ENCODE measurements around the gene CCPG1.

CCPG1 gene

DNA sequence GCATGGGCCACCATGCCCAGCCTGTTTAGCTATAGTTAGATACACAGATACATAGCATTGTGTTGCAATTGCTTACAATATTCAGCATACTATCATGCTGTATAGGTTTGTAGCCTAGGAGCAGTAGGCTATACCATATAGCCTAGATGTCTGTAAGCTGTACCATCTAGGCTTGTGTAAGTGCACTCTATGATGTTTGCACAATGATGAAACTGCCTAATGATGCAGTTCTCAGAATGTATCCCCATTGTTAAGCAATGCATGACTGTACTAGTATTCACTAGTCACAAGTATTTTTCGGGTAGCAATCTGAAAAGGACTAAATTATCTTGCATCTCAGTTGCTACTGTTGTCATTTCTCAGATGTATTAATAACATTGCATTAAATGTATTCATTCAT lies 73.2 kb downstream of the CCPG1 start:
- TF ChIP-seq, protein P1, sequence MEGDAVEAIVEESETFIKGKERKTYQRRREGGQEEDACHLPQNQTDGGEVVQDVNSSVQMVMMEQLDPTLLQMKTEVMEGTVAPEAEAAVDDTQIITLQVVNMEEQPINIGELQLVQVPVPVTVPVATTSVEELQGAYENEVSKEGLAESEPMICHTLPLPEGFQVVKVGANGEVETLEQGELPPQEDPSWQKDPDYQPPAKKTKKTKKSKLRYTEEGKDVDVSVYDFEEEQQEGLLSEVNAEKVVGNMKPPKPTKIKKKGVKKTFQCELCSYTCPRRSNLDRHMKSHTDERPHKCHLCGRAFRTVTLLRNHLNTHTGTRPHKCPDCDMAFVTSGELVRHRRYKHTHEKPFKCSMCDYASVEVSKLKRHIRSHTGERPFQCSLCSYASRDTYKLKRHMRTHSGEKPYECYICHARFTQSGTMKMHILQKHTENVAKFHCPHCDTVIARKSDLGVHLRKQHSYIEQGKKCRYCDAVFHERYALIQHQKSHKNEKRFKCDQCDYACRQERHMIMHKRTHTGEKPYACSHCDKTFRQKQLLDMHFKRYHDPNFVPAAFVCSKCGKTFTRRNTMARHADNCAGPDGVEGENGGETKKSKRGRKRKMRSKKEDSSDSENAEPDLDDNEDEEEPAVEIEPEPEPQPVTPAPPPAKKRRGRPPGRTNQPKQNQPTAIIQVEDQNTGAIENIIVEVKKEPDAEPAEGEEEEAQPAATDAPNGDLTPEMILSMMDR (IDR thresholded peaks at IDR 0.05; ENCODE audit: low read depth, low read length), result no peak
- DNase-seq (ENCODE audit: low read depth in 2 of 2), result peak in 1 of 2 donors; percentile 70
- H3K4me3 ChIP-seq (replicated peaks in 1 of 2; ENCODE audit: low read depth in 2 of 2, low read length in 2 of 2), result no peak overlapping the region

DNA sequence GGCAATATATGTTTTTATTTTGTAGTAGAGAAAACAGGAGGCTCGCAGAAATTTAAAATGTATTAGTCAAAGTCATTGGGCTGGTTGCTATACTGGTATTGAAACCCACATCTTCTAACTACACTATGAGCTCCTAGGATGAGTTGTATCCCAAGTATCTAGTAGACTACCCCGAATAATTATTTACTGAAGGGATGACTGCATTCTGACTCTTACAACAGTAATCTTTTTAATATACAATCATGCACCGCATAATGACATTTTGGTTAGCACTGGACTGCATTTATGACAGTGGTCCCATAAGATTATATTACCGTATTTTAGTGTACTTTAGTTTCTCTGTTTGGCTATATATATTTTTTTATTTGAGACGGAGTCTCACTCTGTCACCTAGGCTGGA lies 73.8 kb downstream of the CCPG1 start:
- TF ChIP-seq, protein P1 (IDR thresholded peaks at IDR 0.05; ENCODE audit: low read depth, low read length), result no peak
- no peak overlapping the region for H3K4me3 ChIP-seq (replicated peaks in 1 of 2; ENCODE audit: low read depth in 2 of 2, low read length in 2 of 2)
- no peak for DNase-seq (ENCODE audit: low read depth in 2 of 2)

DNA sequence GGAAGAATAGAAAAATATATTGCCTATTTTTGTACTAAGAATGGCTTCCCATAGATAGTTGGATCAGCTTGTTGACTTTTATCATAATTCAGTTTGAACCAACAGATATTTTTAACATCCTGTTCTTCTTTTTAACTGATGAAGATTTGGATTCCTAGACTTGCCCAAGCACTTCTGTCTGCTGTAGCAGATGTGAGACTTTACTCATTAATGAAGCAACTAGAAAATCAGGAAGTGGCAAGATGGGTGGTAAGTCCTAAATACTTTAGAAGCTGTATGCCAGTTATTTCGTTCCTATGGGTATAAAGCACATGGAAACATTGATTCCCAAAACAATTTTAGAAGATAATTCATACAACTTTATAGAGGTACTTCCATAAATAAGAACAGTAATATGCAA lies 80.8 kb downstream of the CCPG1 start:
- H3K4me3 ChIP-seq (replicated peaks in 1 of 2; ENCODE audit: low read depth in 2 of 2, low read length in 2 of 2), result no peak overlapping the region
- TF ChIP-seq, protein P1 (IDR thresholded peaks at IDR 0.05; ENCODE audit: low read depth, low read length), result no peak
- DNase-seq (ENCODE audit: low read depth in 2 of 2), result no peak

DNA sequence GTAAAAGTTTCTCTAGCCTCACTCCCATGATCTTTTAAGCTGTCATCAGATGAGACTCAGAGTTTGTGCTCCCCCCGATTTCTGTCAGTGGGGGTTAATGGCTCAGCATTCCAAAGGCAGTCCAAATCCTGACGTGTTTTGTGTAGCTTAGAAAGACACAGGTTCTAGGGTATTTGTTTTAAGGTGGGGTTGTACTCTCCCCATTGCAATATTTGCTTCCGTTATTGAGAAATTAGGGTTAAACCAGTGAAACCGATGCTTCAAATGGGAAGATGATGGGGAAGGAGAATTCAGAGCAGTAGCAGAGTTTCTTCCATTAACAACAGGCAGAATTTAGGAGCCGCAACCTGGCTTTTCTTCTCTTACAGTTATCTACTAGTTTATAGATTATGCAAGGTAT lies 85.7 kb downstream of the CCPG1 start:
- no peak overlapping the region for H3K4me3 ChIP-seq (replicated peaks in 1 of 2; ENCODE audit: low read depth in 2 of 2, low read length in 2 of 2)
- TF ChIP-seq, protein P1 (IDR thresholded peaks at IDR 0.05; ENCODE audit: low read depth, low read length), result no peak

DNA sequence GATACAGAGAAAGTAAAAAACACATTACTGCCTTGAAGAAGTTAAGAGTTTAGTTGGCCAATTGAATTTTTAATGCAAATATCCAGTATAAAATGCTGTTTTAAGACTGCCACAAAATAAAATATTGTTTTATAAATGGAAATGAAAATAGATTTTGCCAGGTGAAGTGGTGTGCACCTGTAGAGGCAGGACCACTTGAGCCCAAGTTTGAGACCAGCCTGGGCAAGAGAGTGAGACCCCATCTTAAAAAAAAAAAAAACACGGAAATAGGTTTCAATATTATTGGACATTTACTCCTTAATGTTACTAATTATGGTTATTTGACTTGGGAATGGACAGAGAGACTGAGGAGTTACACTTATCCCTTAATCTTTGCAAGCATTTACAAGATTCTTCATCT lies 87.2 kb downstream of the CCPG1 start:
- no peak for DNase-seq (ENCODE audit: low read depth in 2 of 2)
- TF ChIP-seq, protein P1 (IDR thresholded peaks at IDR 0.05; ENCODE audit: low read depth, low read length), result no peak
- no peak overlapping the region for H3K4me3 ChIP-seq (replicated peaks in 1 of 2; ENCODE audit: low read depth in 2 of 2, low read length in 2 of 2)

More for the DNA sequence above, 85.7 kb downstream of the CCPG1 start:
- DNase-seq (ENCODE audit: low read depth in 2 of 2), result no peak

DNA sequence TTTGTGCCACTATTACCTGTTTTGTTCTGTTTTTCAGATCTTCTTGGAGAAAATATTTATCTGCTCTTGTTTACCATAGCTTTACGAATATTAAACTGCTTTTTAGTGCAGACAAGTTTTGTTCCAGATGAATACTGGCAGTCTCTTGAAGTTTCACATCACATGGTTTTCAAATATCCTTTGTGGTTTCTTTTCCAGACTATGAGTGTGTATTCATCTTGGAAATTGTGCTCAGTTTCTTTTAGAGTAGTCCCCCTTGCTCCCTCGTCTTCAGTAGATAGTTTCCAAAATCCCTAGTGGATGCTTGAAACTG lies 88.0 kb downstream of the CCPG1 start:
- DNase-seq (ENCODE audit: low read depth in 2 of 2), result peak in 1 of 2 donors; percentile 11
- TF ChIP-seq, protein P1 (IDR thresholded peaks at IDR 0.05; ENCODE audit: low read depth, low read length), result no peak
- H3K4me3 ChIP-seq (replicated peaks in 1 of 2; ENCODE audit: low read depth in 2 of 2, low read length in 2 of 2), result peak overlapping the region; percentile 2 to 93

DNA sequence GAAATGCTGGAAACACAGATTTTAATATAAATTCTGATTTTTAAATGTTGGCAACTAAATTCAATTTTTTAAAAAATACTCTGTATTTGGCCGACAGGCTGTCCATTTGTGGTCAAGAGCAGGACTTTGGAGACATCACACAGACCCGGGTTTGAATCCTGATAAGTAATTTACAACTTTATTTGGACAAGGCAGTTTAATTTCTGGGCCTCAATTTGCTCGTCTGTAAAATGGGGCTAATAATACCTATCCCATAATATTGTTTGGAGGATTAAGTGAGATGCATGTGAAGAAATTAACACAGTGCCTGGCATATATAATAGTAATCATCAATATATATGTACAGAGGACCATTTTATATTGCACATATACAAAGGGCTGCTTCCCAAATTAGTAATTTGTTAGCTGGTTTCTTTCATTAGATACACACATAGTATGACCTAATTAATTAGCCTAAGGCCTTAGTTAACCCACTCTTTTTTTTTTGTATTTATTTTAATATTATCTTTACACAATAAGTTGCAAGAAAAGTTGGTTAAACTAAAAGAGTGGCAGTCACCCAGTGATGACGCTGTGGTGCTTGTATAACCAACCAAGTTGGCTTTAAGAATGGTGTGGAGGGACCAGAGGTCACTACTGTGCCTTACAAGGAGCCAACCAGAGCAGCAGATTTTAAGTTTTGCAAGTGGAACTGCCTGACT lies 88.5 kb downstream of the CCPG1 start:
- TF ChIP-seq, protein P1 (IDR thresholded peaks at IDR 0.05; ENCODE audit: low read depth, low read length), result no peak
- H3K4me3 ChIP-seq (replicated peaks in 1 of 2; ENCODE audit: low read depth in 2 of 2, low read length in 2 of 2), result peak overlapping the region; percentile 79 to 93
- peak; percentile 26 to 41 for DNase-seq (ENCODE audit: low read depth in 2 of 2)

Measured in cardiac fibroblast (primary cell).